Nucleus accumbens (tissue), 56 donors: ENCODE data around the gene EEF1AKMT2.
A peak's percentile ranks its signal among the peaks of the same experiment; 100 is the strongest.
"Not testable (repeated sequence)": the region's sequence is repeated elsewhere in the genome, so short reads cannot be mapped to it uniquely, and the experiment has no call there.

Experiments used
- DNase-seq, 56 donors: peaks; one replicate each; lab custom pipeline; 2025; lab: John Stamatoyannopoulos, UW

EEF1AKMT2 gene

DNA sequence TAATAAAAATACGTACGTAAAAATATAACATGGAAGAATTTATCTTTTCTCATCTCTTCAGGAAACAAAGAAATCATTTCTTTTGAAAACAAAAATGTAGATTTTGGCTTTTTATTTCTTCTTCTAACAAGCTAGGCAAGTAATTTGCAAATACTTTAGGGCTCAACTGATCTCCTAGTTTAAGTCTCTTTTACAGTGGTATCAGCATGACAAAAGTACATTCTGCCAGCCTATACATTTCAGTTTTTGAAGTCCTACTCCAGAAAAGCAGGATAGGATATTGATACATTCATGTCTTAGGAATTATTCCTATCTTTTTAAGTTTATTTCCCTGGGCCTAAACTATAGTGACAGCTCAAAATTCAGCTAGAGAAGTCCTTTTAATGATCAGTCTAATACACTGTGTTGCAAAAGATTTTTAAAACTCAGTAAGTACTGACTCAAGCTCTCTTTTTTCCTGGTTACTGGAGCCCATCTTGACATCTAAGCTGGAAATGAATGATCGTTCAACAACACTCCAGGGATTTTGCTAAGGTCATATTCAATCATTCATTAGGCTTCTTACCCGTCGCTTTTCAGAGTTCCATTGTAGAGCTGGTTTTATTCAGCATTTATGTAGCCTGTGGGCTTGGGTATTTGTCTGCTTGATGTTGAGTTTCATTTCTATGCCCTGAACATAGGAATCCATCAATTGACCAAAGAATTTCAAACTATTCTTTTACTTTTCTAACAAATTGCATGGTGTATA, 35.4 kb downstream of the EEF1AKMT2 start:
- no peak for DNase-seq

DNA sequence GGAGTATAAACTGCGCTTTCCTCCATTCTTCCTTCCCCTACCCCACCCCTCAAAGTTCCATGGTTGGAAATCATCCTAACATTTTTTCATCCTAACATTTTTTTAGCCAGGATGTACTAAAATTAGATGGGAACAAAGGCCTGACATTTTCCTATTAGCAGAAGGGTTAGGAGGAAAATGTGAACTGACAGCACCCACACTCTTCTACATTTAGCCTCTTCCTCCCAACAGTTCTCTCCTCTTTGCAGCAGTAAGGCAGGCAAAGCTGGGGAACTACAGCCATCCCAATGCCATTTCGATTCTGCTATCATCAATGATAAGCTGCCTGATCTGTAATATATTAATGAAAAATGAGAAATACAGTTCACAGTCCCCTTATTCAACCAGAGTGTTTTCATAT, 36.1 kb downstream of the EEF1AKMT2 start:
- peak in 7 of 56 donors; percentile 2 to 28 (median 16) for DNase-seq

DNA sequence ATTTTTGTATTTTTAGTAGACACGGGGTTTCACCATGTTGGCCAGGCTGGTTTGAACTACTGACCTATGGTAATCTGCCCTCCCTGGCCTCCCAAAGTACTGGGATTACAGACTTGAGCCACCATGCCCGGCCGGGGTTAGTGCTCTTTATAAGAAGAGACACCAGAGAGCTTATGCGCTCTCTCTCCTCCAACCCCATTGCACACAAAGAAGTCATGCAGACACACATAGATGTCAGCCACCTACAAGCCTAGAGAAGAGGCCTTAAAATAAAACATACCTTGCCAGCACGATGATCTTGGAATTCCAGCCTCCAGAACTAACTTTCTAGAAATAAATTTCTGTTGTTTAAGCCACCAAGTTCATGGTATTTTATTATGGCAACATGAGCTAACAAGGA, 37.5 kb downstream of the EEF1AKMT2 start:
- peak in 2 of 56 donors; percentile 11 to 29 for DNase-seq

DNA sequence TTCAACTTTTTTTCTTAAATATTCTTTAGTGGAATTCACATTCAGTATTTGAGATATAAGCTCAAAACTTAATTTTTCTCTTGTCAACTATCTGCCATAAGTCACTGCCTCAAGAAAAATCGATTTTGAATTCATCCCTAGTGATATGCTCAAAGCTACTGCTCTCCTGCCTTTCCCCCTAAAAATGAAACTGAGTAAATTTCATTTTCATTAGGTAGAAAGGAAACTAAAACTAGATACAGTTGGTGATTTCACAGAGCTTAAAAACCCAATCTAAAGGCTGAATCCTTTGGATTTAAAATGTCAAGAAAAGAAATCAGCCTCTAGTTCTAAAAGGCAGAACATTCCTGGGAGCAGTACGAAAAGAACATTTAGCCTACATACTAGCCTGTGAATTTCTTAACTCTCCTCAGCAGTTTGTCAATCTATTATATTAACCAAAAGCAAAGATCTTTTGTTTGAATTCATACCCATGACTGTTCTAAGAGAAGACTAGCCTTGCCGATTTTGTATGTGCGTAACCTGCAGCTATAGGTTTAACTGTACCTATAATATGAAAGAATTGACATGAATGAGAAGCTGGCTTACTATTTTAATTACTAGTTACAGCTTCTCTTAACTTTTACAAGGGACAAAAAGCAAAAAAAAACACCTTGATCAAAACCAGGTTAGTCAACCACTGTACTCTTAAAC, 42.6 kb downstream of the EEF1AKMT2 start:
- DNase-seq: no peak

DNA sequence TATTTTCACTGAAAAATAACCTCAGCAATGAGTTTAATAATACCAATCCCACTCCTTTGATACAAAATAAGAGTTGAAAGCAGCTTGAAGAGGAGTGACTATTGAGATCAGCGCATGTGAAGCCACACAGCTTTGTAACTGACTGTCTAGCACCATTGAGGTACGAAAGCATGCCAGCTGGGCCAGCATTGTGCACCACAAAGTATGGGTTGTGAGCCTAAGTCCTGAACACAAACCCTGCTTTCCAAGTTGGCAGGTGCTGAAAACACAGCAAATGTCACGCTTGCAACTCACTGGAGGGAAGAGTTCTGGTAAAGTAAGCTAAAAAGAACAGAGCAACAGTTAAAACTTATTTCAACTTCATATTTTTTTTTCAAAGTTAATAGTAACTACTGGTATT, 43.5 kb downstream of the EEF1AKMT2 start:
- no peak for DNase-seq

DNA sequence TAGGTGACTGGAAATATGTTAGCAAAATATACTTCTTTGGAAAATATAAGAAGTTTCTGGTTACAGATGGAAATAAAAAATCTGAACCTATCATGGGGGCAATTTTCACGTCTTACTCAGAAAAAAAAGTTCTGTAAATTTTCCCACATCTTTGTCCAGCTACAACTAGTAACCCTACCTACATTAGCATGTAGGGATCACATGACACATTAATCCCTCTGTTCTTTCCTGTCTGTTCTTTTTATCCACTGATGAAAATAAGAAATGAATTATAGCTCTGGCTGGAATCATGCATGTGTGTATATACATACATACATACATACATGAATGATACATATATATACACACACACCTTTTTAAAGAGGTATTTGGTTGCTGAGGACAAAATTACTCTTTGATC, 43.9 kb downstream of the EEF1AKMT2 start:
- no peak for DNase-seq

DNA sequence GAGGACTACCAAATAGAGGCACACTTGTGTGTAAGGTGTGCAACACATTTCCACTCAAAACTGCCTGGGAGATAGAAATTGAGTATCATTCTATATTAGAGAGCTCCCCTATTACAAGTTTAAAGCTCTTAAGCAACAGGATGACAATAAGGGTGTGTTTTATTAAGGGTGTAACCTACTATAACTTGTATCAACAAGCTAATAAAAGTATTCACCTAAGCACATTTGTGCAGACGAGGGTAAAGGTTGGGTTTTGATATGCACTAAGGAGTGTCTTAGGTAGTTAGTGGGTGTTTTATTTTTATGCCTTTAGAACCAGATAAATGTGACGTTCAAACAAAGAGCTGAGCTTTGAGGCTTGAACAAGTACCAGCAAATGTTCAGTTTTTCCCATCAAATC, 44.7 kb downstream of the EEF1AKMT2 start:
- no peak for DNase-seq

DNA sequence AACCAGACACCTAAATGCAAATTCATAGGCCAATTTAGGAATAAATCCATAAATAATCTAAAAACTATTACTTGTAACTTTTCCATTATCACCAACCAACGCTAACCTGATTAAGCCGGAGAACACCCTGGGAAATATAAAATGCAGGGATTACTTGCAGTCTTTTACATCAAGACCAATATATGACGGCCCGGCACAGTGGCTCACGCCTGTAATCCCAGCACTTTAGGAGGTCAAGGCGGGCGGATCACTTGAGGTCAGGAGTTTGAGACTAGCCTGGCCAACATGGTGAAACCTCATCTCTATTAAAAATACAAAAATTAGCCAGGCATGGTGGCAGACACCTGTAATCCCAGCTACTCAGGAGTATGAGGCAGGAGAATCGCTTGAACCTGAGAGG, 45.2 kb downstream of the EEF1AKMT2 start:
- not testable (repeated sequence) for DNase-seq

DNA sequence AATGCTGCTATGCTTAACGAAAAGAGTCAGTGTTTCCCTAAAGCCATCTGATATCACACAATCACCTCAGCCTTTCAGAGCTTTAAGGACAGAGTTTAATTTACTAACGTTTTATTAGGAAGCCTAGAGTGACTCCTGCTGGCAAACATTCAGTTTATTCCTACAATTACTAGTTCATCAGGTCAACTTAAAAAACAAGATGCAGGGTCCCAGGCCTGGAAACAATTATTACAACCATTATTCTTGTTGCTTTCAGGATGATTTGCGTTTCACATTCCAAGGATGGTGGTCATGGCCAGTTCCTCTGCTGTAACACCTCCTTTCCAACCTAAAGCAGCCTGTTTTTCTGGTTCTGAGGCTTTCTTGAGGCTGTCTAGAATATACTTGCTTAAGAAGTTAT, 46.0 kb downstream of the EEF1AKMT2 start:
- DNase-seq: no peak

DNA sequence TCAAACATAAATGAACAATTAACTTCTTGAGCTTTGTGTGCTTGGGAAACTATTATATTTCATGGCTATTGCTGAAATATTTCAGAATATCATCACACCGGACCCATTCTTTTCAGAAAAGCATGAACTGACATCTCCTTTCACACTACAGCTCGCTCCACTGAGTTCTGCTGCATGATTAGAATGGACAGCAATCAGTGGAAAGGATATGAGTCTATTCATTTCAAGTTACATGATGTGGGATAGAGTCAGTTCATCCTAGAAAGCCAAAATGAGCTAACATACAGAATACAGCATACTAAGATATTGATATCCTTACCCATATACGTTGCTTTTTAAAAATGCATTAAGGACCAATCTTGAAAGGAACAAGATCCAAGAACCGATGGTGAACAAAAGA, 46.4 kb downstream of the EEF1AKMT2 start:
- no peak for DNase-seq

DNA sequence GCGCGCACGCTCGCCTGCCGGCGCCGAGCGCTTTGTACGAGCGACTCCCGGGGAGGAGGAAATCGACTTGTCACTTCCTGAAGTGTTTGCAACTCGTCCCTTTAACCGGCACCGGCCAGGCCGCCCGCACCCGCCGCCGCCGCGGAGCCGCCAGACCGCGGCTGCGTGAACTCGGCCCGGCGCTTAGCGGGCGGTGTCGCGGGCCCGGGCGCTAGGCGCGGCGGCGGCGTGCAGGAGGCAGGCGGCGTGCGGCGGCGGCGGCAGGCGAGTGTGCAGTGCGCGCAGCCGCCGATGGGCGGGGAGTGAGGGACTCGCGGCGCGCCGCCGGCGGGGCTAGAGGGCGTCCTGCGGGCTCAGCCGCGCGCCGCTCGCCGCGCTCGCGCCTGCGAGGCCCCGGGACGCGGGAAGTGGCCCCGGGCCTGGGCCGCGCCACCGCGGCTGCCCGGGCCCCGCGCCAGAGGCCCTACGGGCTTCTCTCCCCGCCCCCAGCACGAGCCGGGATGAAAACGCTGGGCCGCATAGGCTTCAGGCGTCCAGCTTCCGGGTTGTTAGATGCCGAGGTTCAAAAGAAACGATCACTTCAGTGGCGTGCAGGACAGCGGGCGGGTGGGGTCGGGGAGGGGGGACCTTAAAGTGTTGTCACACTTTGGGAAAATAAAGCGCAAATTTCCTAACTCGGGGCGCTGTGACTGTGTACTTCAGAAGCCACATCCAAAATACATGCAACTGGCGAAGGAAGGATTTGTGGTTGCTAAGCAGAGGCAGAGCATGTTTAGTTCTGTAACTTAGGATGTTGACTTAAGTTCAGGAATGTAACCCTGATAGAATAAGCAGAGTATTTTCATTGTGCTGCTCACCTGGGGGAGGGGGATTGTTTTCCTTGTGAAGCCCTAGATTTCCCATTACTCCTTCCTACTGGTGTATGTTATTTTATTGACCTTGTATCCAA, 47.3 kb downstream of the EEF1AKMT2 start, which contains the start of gene FAM53B:
Gene FAM53B, minus strand, starts transcription at position 277 of the 949 bp plus-strand sequence. CDS start 37,665 bp downstream, outside the sequence.
- peak in 40 of 56 donors; percentile 32 to 89 (median 74) for DNase-seq

DNA sequence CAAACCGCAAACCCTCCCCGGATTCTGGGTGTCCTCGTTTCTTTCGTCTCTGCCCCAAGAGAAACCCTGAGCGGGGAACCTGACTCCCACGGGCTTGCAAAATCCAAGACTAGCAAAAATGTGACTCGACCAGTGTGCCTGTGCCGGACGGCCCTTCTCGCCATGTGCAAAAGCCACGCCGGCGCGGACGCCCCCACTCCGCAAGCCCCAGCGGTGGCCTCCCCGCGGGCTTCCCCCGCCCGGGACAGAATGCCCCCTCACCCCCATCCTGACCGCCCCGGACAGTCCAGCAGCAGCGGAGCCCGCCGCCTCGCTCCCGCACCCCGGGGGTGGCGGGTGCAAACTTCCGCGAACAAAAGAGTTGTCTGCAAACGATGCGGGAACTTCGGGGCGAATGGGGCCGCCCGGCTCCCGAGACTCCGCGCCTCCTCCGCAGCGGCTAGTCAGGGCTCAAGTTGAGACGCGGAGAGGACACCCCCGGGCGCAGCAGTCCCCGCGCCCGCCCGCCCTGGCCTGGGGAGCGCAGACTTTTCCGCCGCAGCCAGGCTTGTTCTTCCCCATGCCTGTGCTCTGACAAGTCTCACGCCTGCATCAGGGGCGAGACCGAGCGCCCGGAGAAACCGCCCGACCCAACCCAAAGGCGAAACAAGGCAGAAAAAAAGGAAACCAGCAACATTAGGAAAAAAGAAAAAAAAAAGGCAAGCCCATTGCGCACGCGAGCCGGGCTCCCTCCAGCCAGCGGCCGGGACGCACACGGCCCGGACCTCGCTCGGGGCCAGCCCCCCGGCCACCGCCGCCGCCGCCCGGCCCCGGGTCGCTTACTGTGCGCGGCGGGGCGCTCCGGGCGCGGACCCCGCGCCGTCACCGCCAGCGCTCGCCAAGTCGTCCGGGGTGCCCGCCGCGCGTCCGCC, 48.2 kb downstream of the EEF1AKMT2 start:
- no peak for DNase-seq

DNA sequence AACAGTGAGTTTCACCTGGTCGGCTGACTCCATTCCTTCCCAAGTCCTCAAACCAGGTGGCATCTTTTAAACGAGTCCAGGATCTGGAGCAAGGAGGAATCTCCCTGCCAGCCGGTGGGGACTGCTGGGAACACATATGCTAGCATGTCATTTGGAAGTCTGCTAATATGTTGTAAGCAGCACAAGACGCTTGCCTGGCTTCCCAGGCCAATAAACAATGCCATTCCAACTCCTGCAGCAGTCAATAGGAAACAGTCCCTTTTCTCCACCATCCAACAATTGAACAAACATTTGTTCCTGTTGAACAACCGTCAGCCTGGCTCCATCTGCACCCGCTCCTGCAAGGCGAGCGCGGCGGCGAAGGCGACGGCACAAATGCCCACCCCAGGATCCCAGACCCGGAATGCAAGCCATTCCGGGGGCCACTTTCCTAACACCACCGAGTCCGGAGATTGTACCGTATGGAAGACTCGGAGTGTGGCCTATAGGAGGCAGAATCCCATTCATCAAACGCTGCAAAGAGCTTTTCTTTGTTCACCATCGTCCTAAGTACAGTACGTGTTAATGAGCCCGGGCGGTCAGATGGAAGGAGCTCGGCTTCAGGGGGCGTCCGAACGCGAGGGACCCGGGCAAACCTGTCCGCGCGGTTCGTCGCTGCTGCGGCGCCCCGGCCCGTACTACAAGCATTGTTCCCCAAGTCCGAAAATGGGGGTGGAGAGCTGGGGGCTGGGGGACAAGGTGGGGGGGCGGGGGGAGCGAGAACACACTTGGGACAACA, 49.1 kb downstream of the EEF1AKMT2 start:
- peak in 10 of 56 donors; percentile 30 to 67 (median 54) for DNase-seq

DNA sequence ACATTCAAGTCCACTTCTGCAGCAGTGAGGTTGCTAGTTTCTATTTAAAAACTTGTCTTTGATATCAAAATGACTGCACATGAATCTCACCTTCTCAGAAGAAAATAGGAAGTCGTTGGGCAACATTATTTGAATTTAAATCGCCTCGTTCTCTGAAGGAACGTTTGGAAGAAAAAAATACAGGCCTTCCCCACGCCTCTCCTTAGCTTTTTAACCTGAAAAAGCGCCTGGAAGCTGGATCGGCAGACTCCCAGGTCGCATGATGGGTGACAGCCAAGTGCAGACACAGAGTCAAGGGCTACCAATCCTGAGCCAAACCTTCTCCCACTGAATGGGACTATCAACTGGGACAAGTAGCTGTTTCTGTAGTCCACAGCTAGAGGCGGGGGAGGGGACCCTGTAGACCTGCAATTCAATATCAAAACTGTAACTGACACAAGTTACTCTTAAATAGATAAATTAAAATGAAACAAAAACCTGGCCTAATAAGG, 49.7 kb downstream of the EEF1AKMT2 start:
- DNase-seq: peak in 3 of 56 donors; percentile 41 to 66 (median 56)

DNA sequence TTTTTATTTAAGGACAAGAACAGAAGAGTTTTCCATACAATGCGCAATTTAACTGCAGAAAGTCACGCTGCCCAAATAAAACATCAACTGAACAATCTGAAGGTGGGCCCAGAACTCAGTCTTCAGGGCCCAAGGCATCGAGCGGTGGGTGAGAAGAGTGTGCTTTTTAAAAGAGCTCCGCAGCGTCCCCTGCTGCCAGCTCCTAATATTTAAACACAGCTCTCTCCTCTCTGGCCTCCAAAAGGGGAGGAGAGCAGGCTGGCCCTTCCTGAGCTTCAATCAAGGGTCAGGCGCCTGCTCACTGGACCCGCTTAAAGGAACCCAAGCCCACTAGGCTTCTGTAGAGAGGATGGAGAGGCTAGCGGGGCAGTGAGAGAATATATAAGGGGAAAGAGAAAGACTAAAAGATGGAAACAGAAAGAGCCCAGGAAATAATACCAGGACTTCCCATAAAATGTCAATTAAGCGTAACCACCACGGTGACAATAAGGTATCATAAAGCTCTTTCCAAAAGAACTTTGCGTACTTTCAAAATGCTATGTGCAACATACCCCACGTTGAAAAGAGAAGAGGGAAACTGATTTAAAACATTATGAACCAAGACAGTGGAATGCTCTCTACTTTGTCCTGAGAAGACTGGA, 50.3 kb downstream of the EEF1AKMT2 start:
- peak in 53 of 56 donors; percentile 39 to 94 (median 78) for DNase-seq

DNA sequence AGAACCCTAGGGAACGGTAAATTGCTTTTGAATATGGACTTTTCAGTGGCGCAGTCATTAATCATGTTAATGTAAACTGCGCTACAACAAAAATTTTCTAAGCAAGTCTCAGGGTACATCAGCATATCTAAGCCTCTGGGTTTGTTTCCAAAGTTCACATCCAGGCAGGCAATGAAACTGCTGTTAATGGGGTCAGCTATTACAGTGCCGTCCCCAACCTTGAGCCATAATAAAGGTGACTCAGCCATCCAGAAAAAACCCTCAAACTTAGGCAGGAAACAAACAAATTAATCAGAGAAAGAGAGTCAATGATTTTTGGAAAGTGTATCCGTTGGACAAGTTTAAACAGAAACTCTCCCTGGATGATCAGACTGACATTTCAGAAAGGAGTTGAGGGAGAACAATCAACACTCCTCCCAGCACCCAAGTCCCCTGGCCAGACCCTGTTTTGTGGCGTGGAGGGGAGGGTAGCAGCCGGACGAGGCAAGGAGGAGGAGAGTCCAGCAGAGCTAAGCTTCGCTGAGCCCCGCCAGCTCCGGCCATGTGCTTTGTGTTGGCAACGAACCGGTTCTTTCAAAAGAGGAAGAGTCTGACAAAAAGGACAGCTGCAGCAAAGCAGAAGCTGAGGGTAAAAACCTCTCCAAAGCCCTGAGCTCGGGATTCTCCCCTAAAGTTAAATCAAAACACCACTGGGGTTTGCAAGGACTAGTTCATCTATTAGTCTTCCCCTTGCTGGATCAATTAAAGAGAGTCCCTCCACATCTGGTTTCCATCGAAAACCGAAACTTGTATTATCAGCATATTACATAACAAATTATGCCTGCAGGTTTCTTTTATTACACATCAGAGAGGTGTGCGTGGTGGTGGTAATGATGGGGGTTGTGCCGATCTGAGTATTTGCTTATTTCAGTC, 51.1 kb downstream of the EEF1AKMT2 start:
- DNase-seq: peak in 39 of 56 donors; percentile 38 to 83 (median 59)

DNA sequence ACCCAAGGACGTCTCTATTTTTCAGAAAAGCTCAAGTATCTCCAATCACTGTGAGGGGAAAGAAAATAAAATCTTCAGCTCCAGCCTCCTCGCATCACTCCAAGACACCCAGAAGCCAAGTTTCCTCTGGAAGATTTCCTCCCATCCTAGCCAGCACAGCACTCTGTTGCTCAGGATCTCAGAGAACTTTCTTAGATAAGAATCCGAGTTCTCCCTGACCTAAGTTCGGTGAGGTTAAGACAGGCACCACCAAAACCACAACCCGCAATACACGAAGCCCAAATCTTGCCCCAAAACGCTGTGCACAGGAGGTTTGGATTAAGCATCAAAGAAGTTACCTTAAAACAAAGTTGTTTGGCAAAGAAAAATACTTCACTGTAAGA, 51.7 kb downstream of the EEF1AKMT2 start:
- no peak for DNase-seq
